Sigmoid colon (tissue), 4 donors: ENCODE results near the gene NT5C1B.

Experiments
- EP300 ChIP-seq, 4 donors: sonication (generic); formaldehyde crosslinking; IDR thresholded peaks; one replicate each; pipeline ENCODE4 v1.6.1; 2017; ENCODE audit warnings: antibody characterized with exemption in 4 of 4
- POLR2A ChIP-seq, 2 donors: fragments of 450-650 bp; IDR thresholded peaks; one replicate each; pipeline ENCODE4 v1.6.1; 2016; ENCODE audit warnings: antibody characterized with exemption in 2 of 2, mild to moderate bottlenecking in 2 of 2, moderate library complexity in 2 of 2
- POLR2AphosphoS5 ChIP-seq, 4 donors: sonication (generic); formaldehyde crosslinking; IDR thresholded peaks; one replicate each; pipeline ENCODE4 v1.6.1; 2017; ENCODE audit warnings: antibody characterized with exemption in 4 of 4
- TF ChIP-seq, protein P1 (sequence below), 4 experiments: fragments of 450-650 bp in 3 of 4; fragments of 200-600 bp in 1 of 4; IDR thresholded peaks; one replicate each; pipeline ENCODE4 v1.5.1; 2016 to 2019; ENCODE audit warnings: antibody characterized with exemption in 4 of 4, mild to moderate bottlenecking in 3 of 4, moderate library complexity in 2 of 4

DNA sequence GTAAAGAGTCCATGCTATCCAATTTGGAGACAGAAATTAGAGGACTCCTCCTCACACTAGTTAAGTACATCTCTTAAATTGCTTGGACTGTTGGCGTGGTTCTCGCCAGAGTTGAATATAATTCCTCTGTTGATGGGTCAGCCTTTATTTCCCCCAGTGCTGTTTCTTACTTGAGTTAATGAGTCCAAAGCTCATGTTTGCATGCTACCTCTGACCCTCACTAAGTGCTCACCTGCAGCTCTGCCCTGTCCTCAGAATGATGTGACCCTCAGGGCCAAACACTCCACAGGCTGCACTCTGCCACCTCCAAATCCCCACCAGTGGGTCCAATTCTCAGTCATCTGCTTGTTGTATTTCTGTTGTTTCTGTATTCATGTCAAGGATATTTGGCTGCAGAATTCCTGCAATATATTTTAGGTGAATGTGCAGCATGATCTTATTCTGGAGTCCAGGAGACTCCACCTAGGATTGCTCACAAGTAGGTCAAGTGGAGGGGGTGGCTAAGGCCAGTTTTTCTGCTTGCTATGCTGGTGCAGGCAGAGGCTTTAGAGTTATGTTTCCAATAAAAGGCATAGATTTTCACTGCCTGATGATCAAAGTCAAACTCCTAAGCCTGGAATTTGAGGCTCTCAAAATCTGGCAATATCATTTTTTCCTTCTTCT lies 66.8 kb downstream of the NT5C1B start:
- TF ChIP-seq POLR2AphosphoS5 (IDR thresholded peaks at IDR 0.05) (no peak), POLR2A (IDR thresholded peaks at IDR 0.05) (no peak), EP300 (IDR thresholded peaks at IDR 0.05) (no peak)
- TF ChIP-seq, protein P1, sequence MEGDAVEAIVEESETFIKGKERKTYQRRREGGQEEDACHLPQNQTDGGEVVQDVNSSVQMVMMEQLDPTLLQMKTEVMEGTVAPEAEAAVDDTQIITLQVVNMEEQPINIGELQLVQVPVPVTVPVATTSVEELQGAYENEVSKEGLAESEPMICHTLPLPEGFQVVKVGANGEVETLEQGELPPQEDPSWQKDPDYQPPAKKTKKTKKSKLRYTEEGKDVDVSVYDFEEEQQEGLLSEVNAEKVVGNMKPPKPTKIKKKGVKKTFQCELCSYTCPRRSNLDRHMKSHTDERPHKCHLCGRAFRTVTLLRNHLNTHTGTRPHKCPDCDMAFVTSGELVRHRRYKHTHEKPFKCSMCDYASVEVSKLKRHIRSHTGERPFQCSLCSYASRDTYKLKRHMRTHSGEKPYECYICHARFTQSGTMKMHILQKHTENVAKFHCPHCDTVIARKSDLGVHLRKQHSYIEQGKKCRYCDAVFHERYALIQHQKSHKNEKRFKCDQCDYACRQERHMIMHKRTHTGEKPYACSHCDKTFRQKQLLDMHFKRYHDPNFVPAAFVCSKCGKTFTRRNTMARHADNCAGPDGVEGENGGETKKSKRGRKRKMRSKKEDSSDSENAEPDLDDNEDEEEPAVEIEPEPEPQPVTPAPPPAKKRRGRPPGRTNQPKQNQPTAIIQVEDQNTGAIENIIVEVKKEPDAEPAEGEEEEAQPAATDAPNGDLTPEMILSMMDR (IDR thresholded peaks at IDR 0.05): no peak
